Activated CD4-positive, alpha-beta T cell treated with anti-CD3 and anti-CD28 coated beads, Interleukin-2, Interleukin-4, amounts not matched to agents 100 ng/mL and 50 ng/mL, durations not matched to agents 16 hours and 8 hours (primary cell): ENCODE measurements around the gene FITM2.
"Not testable (repeated sequence)": the region's sequence is repeated elsewhere in the genome, so short reads cannot be mapped to it uniquely, and the experiment has no call there.

ENCODE experiments used
- DNase-seq: peaks from one replicate; pipeline ENCODE4 v3.0.0-alpha.2; 2020; ENCODE audit warnings: low spot score

Gene FITM2, protein sequence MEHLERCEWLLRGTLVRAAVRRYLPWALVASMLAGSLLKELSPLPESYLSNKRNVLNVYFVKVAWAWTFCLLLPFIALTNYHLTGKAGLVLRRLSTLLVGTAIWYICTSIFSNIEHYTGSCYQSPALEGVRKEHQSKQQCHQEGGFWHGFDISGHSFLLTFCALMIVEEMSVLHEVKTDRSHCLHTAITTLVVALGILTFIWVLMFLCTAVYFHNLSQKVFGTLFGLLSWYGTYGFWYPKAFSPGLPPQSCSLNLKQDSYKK

DNA sequence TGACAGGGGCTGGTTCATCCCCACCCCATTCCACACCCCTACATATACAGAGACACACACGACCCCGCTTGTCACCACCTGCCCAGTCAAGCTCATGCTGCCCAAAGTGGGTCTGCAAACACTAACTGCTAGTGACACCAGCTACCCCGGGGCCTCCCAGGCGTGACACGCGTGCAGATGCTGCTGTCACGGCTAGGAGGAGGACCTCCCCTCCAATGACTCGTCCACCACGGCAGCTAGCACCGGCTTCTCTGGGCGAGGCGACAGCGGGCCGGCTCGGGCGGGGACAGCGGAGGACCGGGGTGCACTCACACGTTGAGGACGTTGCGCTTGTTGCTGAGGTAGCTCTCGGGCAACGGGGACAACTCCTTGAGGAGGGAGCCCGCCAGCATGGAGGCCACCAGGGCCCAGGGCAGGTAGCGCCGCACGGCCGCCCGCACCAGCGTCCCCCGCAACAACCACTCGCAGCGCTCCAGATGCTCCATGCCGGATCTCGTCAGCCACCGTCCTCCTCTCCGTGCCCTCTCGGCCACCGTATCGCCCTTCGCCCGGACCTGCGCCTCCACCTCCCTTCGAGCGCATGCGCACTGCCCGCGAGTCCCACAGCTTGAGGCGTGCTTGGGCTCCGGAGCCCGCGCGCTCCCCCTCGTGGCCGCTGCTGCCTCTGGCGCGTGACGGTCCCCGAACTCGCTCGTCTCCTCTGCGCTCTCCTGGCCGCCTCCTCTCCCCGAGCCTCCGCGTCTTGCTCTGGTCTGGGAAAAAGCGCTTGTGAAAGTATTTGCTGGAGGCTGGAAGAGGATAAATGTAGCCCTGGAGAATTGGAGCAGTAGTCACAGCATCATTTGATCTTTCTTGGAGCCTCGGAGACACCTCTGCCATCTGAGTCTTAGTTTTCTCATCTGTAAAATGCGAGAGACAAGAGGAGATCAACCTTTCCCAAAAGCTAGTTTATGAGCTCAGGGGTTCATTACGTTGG is at the start of gene FITM2:
TSS of gene FITM2 (minus strand) at position 539 of the 976 bp plus-strand sequence. CDS start at position 485, 54 bp downstream.
- DNase-seq: peak; percentile 99

DNA sequence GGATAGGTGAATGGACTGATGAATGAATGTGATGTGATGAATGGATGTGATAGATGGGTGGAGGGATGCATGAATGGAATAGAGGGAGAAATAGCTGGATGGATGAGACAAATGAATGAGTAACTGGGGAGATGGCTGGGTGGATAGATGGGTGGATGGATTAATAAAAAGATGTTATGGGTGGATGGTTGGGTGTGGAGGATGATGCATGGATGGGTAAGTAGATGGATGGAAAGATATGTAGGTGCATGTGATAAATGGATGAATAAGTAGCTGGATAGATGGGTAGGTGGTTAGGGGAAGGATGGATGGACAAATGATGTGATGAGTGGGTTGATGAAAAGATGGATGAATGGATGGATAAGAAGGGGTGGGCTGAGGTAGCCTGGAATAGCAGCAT is 49.2 kb upstream of the FITM2 start:
- no peak for DNase-seq

DNA sequence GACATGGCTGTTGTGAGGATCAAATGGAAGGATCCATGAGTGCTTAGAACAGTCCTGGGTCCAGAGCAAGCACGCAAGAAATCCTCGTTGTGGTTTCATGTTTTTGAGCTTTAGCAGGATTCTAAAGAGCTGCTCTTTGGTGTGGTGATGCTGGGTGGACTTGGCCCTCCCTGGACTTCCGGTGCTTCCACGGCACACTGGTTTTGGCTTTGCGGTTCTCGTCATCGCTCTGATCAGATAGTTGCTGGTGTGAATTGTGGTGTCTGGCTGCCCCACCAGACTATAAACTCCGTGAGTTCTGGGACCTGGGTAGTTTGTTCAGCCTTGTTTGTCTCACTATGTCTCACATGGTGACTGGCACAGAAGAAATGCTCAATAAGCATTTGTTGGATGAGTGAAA is 47.8 kb upstream of the FITM2 start:
- no peak for DNase-seq

DNA sequence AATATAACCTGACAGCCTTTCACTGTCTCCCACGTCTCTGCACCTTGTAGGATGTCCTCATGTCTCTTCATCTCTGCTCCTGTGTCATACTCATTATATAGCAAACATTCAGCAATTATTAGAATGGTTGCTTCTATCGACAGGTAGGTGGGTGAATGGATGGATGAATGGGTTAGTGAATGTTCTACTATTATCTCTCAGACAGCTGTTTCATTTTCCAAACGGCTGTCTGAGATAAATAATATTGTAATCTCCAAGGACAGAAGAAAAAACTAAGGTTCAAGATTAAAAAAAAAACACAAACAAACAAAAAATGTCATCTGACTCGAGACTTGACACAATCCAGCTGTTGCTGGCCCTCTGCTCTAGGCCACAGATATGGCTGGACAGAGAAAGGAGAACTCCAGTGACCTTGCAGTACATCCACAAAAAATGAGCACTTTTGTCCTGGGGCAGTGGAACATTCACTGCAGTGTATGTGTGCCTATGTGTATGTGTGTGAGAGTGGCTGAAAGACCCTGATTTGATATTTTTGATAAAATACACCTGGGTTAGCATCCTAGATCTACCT is 46.6 kb upstream of the FITM2 start:
- no peak for DNase-seq

DNA sequence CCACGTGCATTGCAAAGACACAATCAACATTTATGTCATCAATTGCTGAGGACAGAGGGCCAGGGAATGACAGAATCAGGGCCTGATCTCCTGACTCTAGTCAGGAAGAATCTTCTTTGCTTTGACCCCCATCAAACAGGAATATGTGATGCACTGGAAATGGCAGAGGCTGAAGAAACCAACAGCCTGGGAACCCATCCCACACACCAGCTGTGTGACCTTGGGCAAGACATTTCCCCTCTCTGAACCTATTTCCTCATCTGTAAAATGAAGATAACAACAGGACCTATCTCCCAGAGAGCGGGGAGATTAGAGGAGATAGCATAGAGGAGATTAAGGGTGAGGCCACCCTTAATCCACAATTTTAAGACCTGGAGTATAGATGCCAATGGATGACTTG is 46.0 kb upstream of the FITM2 start:
- no peak for DNase-seq

DNA sequence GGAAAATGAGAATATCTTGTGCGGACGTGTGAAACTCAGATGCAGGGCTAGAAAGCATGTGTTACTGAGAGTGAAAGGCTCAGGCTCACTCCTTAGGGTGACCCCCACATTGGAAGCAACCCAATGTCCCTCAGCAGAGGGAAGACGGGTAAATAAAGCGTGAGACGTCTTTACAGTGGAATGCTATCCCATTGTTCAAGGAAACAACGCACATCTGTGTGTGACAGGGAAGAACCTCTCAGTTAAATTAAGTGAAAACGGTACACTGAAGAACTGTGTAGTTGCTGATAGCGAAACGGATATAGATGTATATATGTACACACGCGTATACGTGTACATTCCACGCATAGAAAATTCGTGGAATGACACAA is 45.3 kb upstream of the FITM2 start:
- DNase-seq: no peak

DNA sequence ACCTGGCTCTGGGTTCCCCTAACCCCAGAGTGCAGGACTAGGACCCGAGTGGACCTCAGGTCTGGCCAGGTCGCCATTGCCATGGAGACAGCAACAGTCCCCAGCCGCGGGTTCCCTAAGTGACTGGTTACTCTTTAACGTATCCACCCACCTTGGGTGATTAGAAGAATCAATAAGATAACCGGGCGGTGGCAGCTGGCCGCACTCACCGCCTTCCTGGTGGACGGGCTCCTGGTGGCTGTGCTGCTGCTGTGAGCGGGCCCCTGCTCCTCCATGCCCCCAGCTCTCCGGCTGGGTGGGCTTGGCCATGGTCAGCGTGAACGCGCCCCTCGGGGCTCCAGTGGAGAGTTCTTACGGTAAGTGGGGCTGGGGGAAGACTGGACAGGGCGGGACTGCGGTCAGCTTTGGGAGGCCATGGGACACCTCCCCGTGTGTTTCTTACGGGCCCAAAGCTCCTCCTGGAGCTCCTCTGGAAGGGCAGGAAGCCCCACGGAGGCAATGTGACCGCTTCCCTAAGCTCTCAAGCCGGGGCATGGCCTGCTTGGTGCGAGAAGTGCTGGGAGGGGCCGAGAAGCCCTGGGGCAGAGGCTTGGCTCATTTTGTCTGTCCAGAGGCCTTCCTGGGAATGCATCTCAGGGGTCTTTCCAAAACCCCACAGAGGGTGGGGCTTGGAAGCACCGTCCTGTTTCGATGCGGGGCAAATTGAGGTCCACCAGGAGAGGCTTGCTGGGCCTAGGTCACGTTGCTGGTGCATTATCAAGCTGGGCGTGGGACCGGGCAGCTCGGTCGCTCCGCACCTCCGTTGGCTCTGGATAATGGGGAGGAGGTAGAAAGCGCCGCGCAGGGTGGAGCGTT is 44.7 kb upstream of the FITM2 start, which contains the start of gene HNF4A:
TSS of gene HNF4A (plus strand) at position 202 of the 855 bp plus-strand sequence. CDS start at position 308, 106 bp downstream.
- no peak for DNase-seq

DNA sequence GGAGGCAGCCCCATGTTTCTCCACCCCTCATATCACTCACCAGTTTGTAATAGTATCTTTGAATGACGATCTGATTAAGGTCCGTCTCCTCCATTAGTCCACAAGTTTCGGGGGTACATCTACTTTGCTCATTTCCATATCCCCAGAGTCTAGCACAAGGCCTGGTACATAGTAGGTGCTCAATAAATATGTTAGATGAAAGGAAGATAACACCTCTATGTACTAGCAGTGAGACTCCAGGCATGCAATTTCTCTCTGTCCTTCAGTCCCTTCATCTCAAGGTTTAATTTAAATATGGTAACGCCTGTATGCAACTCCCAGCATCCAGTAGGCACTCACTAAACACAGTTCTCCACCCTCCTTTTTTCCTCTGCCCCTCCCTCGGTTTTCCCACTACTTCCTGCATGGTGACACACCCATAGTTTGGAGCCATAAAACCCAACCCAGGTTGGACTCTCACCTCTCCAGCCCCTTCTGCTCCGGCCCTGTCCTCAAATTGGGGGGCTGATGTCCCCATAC is 44.0 kb upstream of the FITM2 start:
- no peak for DNase-seq

DNA sequence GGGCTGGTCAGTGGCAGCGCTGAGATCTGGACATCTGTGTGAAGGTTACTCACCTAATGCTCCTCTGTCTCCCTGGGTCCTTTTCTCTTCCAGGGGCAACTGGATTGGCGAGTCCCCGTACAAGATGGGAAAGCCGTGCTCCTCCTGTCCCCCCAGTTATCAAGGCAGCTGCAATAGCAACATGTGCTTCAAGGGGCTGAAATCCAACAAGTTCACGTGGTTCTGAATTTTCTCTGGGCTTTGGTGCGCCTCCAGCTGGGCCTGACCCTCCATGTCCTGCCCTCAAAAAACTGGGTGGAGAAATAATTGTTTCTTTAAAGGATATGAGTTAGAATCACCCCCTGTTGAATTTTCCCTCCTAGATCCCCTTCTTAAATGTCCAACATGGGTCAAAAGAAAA is 39.6 kb upstream of the FITM2 start:
- no peak for DNase-seq

DNA sequence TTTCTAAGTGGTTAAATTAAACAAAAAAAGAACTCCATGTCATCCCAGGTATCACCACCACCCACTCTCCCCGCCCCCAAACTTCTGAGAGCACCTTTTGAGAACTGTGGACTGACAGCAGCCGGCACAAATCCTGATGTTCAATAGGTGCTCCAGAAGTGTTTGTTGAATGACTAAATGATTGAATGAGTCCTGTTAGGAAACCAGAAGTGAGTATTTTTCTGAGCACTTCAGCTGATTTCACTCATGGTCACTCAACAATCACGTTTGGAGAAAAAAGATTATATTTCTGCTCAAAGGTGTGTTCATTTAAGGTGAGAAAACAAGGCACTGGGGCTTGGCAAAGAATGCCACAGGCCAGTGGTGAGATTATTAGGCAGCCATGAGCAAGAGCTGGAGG is 38.3 kb upstream of the FITM2 start:
- DNase-seq: no peak

DNA sequence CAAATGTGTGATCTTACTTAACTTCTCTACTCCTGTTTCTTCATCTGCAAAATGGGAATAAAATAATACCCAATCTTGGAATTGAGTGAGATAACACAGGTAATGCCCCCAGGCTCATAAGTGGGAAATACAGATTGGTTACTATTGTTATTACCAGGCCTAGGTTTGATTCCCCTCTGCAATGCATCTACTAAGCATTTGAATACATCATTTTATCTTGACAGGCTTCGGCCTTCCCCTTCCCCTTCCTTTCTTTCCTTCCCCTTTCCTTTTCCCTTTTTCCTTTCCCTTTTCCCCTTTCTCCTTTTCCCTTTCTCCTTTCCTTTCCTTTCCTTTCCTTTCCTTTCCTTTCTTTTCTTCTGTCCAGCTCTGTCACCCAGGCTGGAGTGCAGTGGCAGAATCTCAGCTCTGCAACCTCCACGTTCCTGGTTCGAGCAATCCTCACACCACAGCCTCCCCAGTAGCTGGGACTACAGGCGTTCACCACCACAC is 37.2 kb upstream of the FITM2 start:
- no peak for DNase-seq

DNA sequence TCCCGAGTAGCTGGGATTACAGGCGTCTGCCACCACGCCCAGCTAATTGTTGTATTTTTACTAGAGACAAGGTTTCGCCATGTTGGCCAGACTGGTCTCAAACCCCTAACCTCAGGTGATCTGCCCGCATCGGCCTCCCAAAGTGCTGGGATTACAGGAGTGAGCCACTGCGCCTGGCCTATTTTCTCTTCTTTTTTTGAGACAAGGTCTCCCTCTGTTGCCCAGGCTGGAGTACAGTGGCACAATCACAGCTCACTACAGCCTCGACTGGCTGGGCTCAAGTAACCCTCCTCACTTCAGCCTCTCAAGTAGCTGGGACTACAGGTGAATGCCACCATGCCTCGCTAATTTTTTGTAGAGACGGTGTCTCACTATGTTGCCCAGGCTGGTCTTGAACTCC is 34.9 kb upstream of the FITM2 start:
- not testable (repeated sequence) for DNase-seq

DNA sequence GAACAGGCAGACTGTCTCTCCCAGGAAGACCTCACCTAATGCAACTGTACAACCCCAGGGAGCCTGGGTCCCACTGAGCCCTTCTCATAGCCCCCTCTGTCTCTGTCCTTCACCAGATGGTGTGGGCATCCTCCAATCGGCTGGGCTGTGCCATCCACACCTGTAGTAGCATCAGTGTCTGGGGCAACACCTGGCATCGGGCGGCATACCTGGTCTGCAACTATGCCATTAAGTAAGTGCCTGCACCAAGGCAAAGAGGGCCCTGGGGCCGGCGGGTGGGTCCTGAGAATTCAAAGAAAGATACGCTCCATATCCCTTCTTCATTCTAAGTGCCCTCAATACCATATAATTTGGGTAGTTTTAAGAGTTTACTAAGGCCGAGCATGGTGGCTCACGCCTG is 34.1 kb upstream of the FITM2 start:
- no peak for DNase-seq

DNA sequence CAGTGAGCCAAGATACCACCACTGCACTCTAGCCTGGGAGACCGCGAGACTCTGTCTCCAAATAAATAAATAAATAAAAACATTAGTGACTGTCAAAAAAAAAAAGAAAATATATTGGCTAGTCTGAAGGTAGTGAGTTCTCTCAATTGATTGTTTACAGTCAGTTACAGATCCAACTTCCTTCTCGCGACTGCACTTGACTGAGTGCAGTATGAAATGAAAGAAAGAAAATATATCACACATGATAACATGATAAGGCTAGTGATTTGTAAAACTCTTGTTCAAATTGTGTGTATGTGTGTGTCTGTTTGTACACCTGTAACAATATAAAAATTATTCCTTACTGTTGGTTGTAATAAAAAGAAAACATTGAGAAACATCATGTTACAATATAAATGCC is 33.7 kb upstream of the FITM2 start:
- DNase-seq: no peak

DNA sequence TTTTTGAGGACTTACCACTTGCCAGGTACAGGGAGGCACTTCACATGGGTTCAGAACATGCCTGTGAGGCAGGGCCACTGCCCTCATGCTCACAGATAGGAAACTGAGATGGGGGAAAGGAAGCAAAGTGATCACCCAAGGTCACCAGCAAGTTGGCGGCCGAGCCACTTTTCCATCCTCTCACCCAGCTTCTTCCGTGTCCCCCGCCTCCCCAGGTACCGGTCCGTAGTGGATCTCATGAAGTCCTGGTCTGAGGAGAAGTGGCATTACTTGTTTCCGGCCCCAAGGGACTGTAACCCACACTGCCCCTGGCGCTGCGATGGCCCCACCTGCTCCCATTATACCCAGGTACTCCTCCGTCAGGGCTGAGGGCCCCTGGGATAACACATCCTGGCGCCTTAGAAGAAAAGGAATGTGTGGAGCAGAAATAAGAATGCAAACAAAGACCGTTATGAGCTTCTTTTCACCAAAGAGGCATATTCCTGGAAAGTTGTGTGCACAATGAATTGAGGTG is 32.2 kb upstream of the FITM2 start:
- no peak for DNase-seq

DNA sequence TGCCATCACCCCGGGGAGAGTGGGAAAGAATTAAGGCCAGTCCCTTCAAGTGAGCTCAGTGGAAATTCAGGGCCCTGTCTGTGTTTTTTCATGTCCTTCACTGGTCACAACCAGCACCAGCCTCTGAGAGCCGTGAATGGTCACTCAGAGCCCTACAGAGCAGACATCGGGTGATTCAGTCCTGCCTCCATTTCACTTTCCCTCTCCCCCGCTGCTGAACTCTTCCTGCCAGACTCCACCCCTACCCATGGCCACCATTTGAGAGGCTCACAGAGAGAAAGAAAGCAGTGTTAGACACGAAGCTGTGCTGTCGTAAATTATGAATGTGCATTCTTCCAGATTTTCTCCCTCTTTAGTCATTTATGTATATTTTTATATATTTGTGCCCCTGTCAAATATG is 31.2 kb upstream of the FITM2 start:
- no peak for DNase-seq

DNA sequence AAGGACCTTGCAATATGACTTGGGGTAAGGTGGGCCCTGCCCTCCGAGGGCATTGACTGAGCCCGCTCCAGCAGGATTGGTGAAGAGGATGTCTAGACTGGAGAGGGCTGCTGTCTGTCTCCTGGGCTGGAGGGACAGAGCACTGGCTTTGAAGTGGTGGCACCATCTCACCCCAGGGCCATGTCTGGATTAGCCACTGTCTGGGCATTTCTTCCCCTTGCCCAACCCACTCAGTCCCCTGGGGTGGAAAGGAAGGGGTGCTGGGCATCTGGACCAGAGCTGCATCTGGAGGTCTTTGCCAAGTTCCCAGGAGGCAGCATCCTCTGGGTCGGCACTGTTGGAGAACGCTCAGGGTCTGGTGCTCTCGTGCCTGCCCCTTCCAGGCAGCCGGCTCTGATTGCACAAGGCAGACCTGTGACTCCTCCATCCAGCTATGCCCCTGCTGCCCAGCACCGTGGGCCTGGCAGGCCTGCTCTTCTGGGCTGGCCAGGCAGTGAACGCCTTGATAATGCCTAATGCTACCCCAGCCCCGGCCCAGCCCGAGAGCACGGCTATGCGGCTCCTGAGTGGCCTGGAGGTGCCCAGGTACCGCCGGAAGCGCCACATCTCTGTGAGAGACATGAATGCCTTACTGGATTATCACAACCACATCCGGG is 25.9 kb upstream of the FITM2 start, which contains the start of gene R3HDML:
TSS of gene R3HDML (plus strand) at position 319 of the 656 bp plus-strand sequence. CDS start at position 434, 115 bp downstream.
- DNase-seq: no peak

DNA sequence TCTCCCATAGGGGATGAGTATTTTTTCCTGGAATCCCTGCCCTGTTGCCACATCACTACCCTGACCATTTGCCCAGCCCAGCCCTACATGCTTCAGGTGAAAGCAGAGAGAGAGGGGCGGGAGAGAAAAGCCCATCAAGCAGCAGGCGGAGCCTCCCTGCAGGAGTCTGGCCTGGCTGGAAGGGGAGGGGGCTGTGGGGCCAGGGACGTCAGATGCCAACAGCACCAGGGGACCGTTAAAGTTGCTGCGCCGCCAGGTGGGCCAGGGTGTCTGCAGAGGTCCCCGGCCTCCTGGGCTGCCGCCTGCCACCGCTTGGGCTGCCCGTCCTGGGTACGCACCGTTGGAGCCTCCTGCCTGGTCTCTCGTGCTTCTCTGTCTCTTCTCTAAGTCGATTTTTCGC is 25.1 kb upstream of the FITM2 start:
- DNase-seq: no peak

DNA sequence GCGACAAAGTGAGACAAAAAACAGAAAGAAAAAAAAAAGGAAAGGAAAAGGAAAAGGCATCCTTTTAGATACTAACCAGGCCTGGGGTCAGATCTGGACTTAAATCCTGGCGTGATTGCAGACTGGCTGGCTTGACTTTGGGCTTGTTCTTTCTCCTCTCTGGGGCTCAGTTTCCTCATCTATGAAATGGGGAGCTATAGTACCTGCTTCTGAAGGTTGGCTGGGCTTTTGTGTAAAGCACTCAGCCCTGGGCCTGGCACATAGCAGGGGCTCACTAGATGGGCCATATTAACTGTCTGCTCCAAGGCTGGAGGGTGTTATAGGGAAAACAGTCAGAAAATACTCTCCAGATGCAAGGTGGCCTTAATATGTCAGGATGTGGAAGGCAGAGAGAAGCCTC is 24.7 kb upstream of the FITM2 start:
- no peak for DNase-seq

DNA sequence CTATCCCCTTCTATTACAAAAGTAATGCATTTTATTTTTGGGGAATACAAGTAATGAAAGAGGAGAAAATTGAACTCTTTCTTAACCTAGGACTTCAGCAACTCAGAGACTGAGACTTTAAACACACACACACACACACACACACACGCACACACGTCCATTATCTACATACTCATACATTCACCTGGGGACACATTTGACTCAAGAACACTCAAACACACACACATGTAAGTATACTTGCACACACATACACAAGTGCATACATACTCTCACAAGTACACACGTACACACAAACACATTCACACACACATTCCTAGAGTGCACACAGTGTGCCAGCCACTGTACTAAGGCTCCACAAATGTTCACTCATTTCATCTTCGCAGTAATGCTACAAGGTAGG is 23.7 kb upstream of the FITM2 start:
- DNase-seq: no peak

DNA sequence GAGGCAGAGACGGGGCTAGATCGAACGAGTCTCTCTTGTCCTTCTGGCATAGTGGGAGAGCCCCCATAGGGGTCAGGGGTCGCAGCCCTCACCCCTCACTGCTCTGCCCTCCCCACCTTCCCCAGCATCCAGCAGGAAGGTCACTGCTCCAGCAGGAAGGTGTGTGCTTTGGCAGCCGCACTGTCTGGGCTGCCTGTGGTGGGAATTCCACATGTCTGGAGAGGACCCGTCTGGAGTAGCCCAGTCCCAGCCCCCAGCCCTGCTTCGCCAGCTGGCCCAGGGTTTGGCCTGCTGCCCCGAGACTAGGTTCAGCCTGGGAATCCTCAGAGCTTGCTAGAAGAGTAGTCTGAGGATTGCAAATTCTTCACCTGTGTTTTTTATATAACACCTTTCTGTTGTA is 23.3 kb upstream of the FITM2 start:
- no peak for DNase-seq
